IPS-15b (cell line): Measurements from ENCODE around the gene CMA1.
"Not testable (repeated sequence)": the region's sequence is repeated elsewhere in the genome, so short reads cannot be mapped to it uniquely, and the experiment has no call there.

Experiments
- H3K27me3 ChIP-seq: one replicate; pipeline ENCODE4 v1.6.1; 2013; ENCODE audit warnings: low read length; ENCODE audit not compliant: control insufficient read depth, insufficient read depth
- H3K36me3 ChIP-seq: one replicate; pipeline ENCODE4 v1.6.1; 2013; ENCODE audit warnings: low read length; ENCODE audit not compliant: control insufficient read depth, insufficient read depth
- H3K4me1 ChIP-seq: one replicate; pipeline ENCODE4 v1.6.1; 2013; ENCODE audit warnings: mild to moderate bottlenecking, low read length; ENCODE audit not compliant: control insufficient read depth, insufficient read depth
- H3K4me3 ChIP-seq: one replicate; pipeline ENCODE4 v1.5.1; 2013; ENCODE audit warnings: low read depth, low read length
- H3K9ac ChIP-seq: one replicate; pipeline ENCODE4 v1.6.1; 2013; ENCODE audit warnings: low read depth, mild to moderate bottlenecking, low read length
- H3K9me3 ChIP-seq: one replicate; pipeline ENCODE4 v1.6.1; 2013; ENCODE audit warnings: mild to moderate bottlenecking, low read length; ENCODE audit not compliant: control insufficient read depth, insufficient read depth

CMA1 gene

GRCh38 chr14:24508155-24508840 is at the start of gene CMA1:
Gene CMA1, minus strand, starts transcription at chr14:24508265. Its CDS starts 30 bp downstream, at chr14:24508235.
- Histone ChIP-seq H3K9me3 (no peaks in the 10 kb centered on the region), H3K27me3 (no peaks in the 10 kb centered on the region), H3K4me3 (no peak within 1 kb of the TSS), H3K9ac (no peak within 1 kb of the TSS), H3K4me1 (no peaks in the 10 kb centered on the region), H3K36me3 (no peaks in the 10 kb centered on the region)

- H3K9ac ChIP-seq: no peak overlapping the region
- no peaks in the 10 kb centered on the region for H3K36me3 ChIP-seq
- no peaks in the 10 kb centered on the region for H3K4me1 ChIP-seq
- H3K27me3 ChIP-seq: no peaks in the 10 kb centered on the region
- no peaks in the 10 kb centered on the region for H3K9me3 ChIP-seq
- H3K4me3 ChIP-seq: no peak overlapping the region
Measured at GRCh38 chr14:24556756-24557155, 48.7 kb upstream of the CMA1 start.

DNA sequence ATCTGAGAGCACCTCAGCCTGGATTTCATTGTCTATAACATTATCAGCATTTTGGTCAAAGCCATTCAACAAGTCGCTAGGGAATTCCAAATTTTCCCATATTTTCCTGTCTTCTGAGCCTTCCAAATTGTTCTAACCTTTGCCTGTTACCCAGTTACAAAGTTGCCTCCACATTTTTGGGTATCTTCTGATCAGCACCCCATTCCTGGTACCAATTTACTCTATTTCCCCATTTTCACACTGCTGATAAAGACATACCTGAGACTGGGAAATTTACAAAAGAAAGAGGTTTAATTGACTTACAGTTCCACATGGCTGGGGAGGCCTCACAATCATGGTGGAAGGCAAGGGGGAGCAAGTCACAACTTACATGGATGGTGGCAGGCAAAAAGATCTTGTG is 41.0 kb upstream of the CMA1 start:
- H3K9ac ChIP-seq, H3K36me3 ChIP-seq, H3K27me3 ChIP-seq, H3K4me3 ChIP-seq, H3K9me3 ChIP-seq, H3K4me1 ChIP-seq: not testable (repeated sequence)

- no peaks in the 10 kb centered on the region for H3K4me1 ChIP-seq
Measured at GRCh38 chr14:24542346-24542936, 34.4 kb upstream of the CMA1 start.

GRCh38 chr14:24535737-24536136 is 27.7 kb upstream of the CMA1 start:
- Histone ChIP-seq H3K36me3 (no peaks in the 10 kb centered on the region), H3K9ac (no peak overlapping the region), H3K27me3 (no peaks in the 10 kb centered on the region), H3K9me3 (no peaks in the 10 kb centered on the region), H3K4me1 (no peaks in the 10 kb centered on the region), H3K4me3 (no peak overlapping the region)

More at GRCh38 chr14:24542346-24542936, 34.4 kb upstream of the CMA1 start:
- Histone ChIP-seq H3K9ac (no peak overlapping the region), H3K9me3 (peaks cover 3% of the 10 kb centered on the region), H3K36me3 (no peaks in the 10 kb centered on the region), H3K27me3 (no peaks in the 10 kb centered on the region), H3K4me3 (no peak overlapping the region)

GRCh38 chr14:24534286-24534685 is 26.2 kb upstream of the CMA1 start:
- Histone ChIP-seq H3K4me1 (no peaks in the 10 kb centered on the region), H3K9ac (no peak overlapping the region), H3K4me3 (no peak overlapping the region), H3K9me3 (no peaks in the 10 kb centered on the region), H3K27me3 (no peaks in the 10 kb centered on the region), H3K36me3 (no peaks in the 10 kb centered on the region)

GRCh38 chr14:24525877-24526620 is 18.0 kb upstream of the CMA1 start:
- H3K36me3 ChIP-seq, H3K9me3 ChIP-seq, H3K4me1 ChIP-seq, H3K27me3 ChIP-seq, H3K4me3 ChIP-seq, H3K9ac ChIP-seq: not testable (repeated sequence)

DNA sequence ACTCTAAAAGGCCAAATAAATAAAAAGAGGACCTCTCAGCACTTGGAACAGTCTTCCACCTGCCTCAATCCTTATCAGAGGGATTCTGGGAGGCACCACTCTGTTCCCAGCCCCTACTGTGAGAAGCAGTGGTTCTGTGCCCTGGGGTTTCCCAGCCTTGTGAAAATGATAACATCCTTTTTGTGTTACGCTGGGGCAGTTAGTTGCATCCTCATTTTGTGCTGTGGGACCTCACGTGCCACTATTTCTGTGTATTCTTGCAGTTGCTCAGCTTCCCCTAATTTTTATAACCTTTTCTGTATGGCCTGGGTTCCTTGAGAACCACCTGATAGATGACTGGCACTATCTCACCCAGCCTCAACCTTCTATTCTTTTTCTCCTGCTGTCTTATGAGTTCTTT is 10.8 kb upstream of the CMA1 start:
- no peaks in the 10 kb centered on the region for H3K27me3 ChIP-seq
- H3K9me3 ChIP-seq: no peaks in the 10 kb centered on the region
- H3K4me3 ChIP-seq: no peak overlapping the region
- H3K9ac ChIP-seq: no peak overlapping the region
- no peaks in the 10 kb centered on the region for H3K4me1 ChIP-seq
- H3K36me3 ChIP-seq: no peaks in the 10 kb centered on the region

DNA sequence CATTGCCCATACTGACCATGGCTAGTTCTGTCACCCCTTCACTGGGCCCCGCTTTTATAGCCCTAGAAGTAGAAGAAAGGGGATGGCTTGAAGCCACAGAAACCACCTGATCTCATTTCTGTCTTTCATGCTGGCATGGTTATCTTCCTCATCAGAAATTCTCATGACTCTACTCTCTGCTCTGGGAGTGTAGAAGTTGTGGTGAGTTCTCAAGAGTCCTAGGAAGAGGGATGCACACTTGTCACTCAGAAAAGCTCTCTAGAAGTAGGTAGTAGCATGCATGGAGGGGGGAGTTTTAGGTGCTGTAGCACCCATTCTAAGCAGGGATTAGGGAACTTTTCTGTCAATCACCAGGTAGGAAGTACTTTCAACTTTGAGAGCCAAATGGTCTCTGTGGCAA is 6.1 kb upstream of the CMA1 start:
- Histone ChIP-seq H3K4me1 (no peaks in the 10 kb centered on the region), H3K4me3 (no peak overlapping the region), H3K9me3 (no peaks in the 10 kb centered on the region), H3K27me3 (no peaks in the 10 kb centered on the region), H3K9ac (no peak overlapping the region), H3K36me3 (no peaks in the 10 kb centered on the region)

- H3K4me3 ChIP-seq: no peak overlapping the region
- no peaks in the 10 kb centered on the region for H3K9me3 ChIP-seq
- no peak overlapping the region for H3K9ac ChIP-seq
- no peaks in the 10 kb centered on the region for H3K27me3 ChIP-seq
- H3K4me1 ChIP-seq: no peaks in the 10 kb centered on the region
- H3K36me3 ChIP-seq: no peaks in the 10 kb centered on the region
Measured at GRCh38 chr14:24513009-24513408, 4.9 kb upstream of the CMA1 start.

- Histone ChIP-seq H3K9ac (no peak overlapping the region), H3K4me3 (no peak overlapping the region), H3K27me3 (no peaks in the 10 kb centered on the region), H3K9me3 (no peaks in the 10 kb centered on the region), H3K36me3 (no peaks in the 10 kb centered on the region), H3K4me1 (no peaks in the 10 kb centered on the region)
Measured at GRCh38 chr14:24506443-24506842, 1.6 kb downstream of the CMA1 start.

GRCh38 chr14:24504425-24504950 is 3.6 kb downstream of the CMA1 start:
- Histone ChIP-seq H3K4me1 (no peaks in the 10 kb centered on the region), H3K9me3 (no peaks in the 10 kb centered on the region), H3K9ac (no peak overlapping the region), H3K36me3 (no peaks in the 10 kb centered on the region), H3K4me3 (no peak overlapping the region), H3K27me3 (no peaks in the 10 kb centered on the region)
